GM23338 (cell line): Measurements from ENCODE around the gene DLGAP3. TPM values are rescaled to one million over a fixed set of nuclear protein-coding genes. Genes with fewer than 3 reads are reported as not detected.

Experiments
- ATAC-seq: fragments of 200-7000 bp; cut with Tn5 transposase; 3 replicates; pipeline ENCODE4 v1.9.1; 2020
- DNase-seq: peaks from one replicate; pipeline ENCODE4 v3.0.0-alpha.2; 2015; ENCODE audit warnings: low spot score
- H2AFZ ChIP-seq: fragments of 200-600 bp; sonication (generic); 2 replicates; pipeline ENCODE4 v1.8.0; 2016; ENCODE audit warnings: antibody characterized with exemption, mild to moderate bottlenecking, moderate library complexity
- H3F3A ChIP-seq: fragments of 200-600 bp; sonication (generic); replicated peaks from 2 replicates; pipeline ENCODE4 v1.8.0; 2017; ENCODE audit warnings: antibody characterized with exemption, mixed run types, low read depth
- H3K27ac ChIP-seq: fragments of 200-600 bp; sonication (generic); 2 replicates; pipeline ENCODE4 v1.6.1; 2016; ENCODE audit warnings: low read depth
- H3K27me3 ChIP-seq: fragments of 200-600 bp; sonication (generic); 2 replicates; pipeline ENCODE4 v1.8.0; 2016; ENCODE audit warnings: mild to moderate bottlenecking, mixed run types, moderate library complexity; ENCODE audit not compliant: insufficient read depth
- H3K36me3 ChIP-seq: fragments of 200-600 bp; sonication (generic); 2 replicates; pipeline ENCODE4 v1.8.0; 2016; ENCODE audit warnings: mild to moderate bottlenecking; ENCODE audit not compliant: insufficient read depth
- H3K4me1 ChIP-seq: fragments of 200-600 bp; sonication (generic); 2 replicates; pipeline ENCODE4 v1.8.0; 2016; ENCODE audit warnings: mild to moderate bottlenecking, moderate library complexity; ENCODE audit not compliant: insufficient read depth
- H3K4me2 ChIP-seq: fragments of 200-600 bp; sonication (generic); 2 replicates; pipeline ENCODE4 v1.7.1; 2017; ENCODE audit warnings: mixed run types
- H3K4me3 ChIP-seq: fragments of 200-600 bp; sonication (generic); 2 replicates; pipeline ENCODE4 v1.6.1; 2016; ENCODE audit warnings: mixed run types
- H3K79me2 ChIP-seq: fragments of 200-600 bp; sonication (generic); replicated peaks from 2 replicates; pipeline ENCODE4 v1.8.0; 2017; ENCODE audit warnings: mild to moderate bottlenecking; ENCODE audit not compliant: insufficient read depth
- H3K9me2 ChIP-seq: fragments of 200-600 bp; sonication (generic); 2 replicates; pipeline ENCODE4 v1.8.0; 2017; ENCODE audit not compliant: insufficient read depth
- H4K20me1 ChIP-seq: fragments of 200-600 bp; sonication (generic); replicated peaks from 2 replicates; pipeline ENCODE4 v1.8.0; 2017; ENCODE audit warnings: mild to moderate bottlenecking; ENCODE audit not compliant: insufficient read depth
- H3K27ac Mint-ChIP-seq: 2 replicates; pipeline ENCODE4 v1.8.0; 2020; ENCODE audit warnings: inconsistent platforms, mild to moderate bottlenecking, moderate library complexity, mixed read lengths
- H3K27me3 Mint-ChIP-seq: 3 replicates; pipeline ENCODE4 v1.8.0; 2022; ENCODE audit warnings: low read depth, mild to moderate bottlenecking, moderate library complexity, mixed read lengths, inconsistent platforms; ENCODE audit not compliant: insufficient read depth, poor library complexity
- H3K36me3 Mint-ChIP-seq: 3 replicates; pipeline ENCODE4 v1.8.0; 2021; ENCODE audit warnings: low read depth, mild to moderate bottlenecking, inconsistent platforms, moderate library complexity, mixed read lengths
- H3K4me1 Mint-ChIP-seq: 3 replicates; pipeline ENCODE4 v1.8.0; 2020; ENCODE audit warnings: mild to moderate bottlenecking, inconsistent platforms, mixed read lengths
- H3K4me3 Mint-ChIP-seq: 3 replicates; pipeline ENCODE4 v1.8.0; 2021; ENCODE audit warnings: moderate library complexity, mild to moderate bottlenecking, inconsistent platforms, mixed read lengths
- H3K9me3 Mint-ChIP-seq: 3 replicates; pipeline ENCODE4 v1.8.0; 2020; ENCODE audit warnings: moderate library complexity, mild to moderate bottlenecking, inconsistent platforms, mixed read lengths
- CTCF ChIP-seq, 2 experiments: fragments of 200-600 bp in 1 of 2; sonication (generic) in 1 of 2; conservative IDR thresholded peaks; 2 replicates each; pipeline versions ENCODE4 v1.5.1 to v1.6.1; 2016 to 2017; ENCODE audit warnings: antibody characterized with exemption in 2 of 2, low read depth in 2 of 2, mild to moderate bottlenecking in 2 of 2, moderate library complexity in 1 of 2
- ETS1 ChIP-seq: IDR thresholded peaks from 2 replicates; pipeline ENCODE4 v1.6.1; 2016; ENCODE audit warnings: antibody characterized with exemption
- EZH2phosphoT487 ChIP-seq: fragments of 200-600 bp; sonication (generic); IDR thresholded peaks from one replicate; pipeline ENCODE4 v1.8.1; 2018; ENCODE audit warnings: antibody characterized with exemption; ENCODE audit not compliant: unreplicated experiment
- JUNB ChIP-seq: IDR thresholded peaks from one replicate; pipeline ENCODE4 v1.6.1; 2016; ENCODE audit warnings: antibody characterized with exemption; ENCODE audit not compliant: unreplicated experiment
- NANOG ChIP-seq: IDR thresholded peaks from 2 replicates; pipeline ENCODE4 v1.6.1; 2016; ENCODE audit warnings: antibody characterized with exemption, borderline replicate concordance
- POLR2AphosphoS5 ChIP-seq: IDR thresholded peaks from 2 replicates; pipeline ENCODE4 v1.6.1; 2016; ENCODE audit warnings: antibody characterized with exemption, low read depth
- STAT1 ChIP-seq: IDR thresholded peaks from one replicate; pipeline ENCODE4 v1.6.1; 2016; ENCODE audit warnings: antibody characterized with exemption; ENCODE audit not compliant: unreplicated experiment
- ZNF331 ChIP-seq: fragments of 250-450 bp; sonication (Bioruptor Pico); IDR thresholded peaks from 2 replicates; pipeline ENCODE4 v1.5.0; 2020; ENCODE audit warnings: low read depth, mild to moderate bottlenecking, moderate library complexity
- polyA plus RNA-seq: library from polyadenylated mRNA; unstranded; fragments of >200 nt; fragmentation: Nextera tagmentation; extraction: Ambion mirVana; gene quantifications from 2 replicates; pipeline ENCODE4 v1.2.1, GENCODE V29; 2016
- total RNA-seq: library from RNA; depleted of rRNA; stranded (reverse); fragments of >200 nt; shearing (Covaris generic); gene quantifications from 2 replicates; pipeline ENCODE4 v1.2.3, GENCODE V29; 2014

Gene DLGAP3
- total and polyA plus RNA-seq, 2 experiments from 2014 or later: 7.1 to 13.7 TPM

- H3K4me1 ChIP-seq: peaks cover 5% of the 10 kb centered on the region
- no peaks in the 10 kb centered on the region for H3K9me2 ChIP-seq
- Mint-ChIP-seq H3K27me3 (peaks cover 16% of the 10 kb centered on the region), H3K36me3 (no peaks in the 10 kb centered on the region), H3K27ac (no peak overlapping the region), H3K4me1 (peaks cover 23% of the 10 kb centered on the region), H3K4me3 (no peak overlapping the region), H3K9me3 (no peaks in the 10 kb centered on the region)
- TF ChIP-seq STAT1 (no peak), ZNF331 (CRISPR knock-in tag) (no peak), ETS1 (no peak), EZH2phosphoT487 (no peak), NANOG (no peak), JUNB (no peak)
- H3K79me2 ChIP-seq: no peaks in the 10 kb centered on the region
- H2AFZ ChIP-seq: no peak overlapping the region
- no peaks in the 10 kb centered on the region for H3K36me3 ChIP-seq
- DNase-seq (no peak), ATAC-seq (no peak)
- H3K4me3 ChIP-seq: peak overlapping the region; percentile 37; the same call in 1 of the 2 replicates
- no peak overlapping the region for H3K27ac ChIP-seq
- H3F3A ChIP-seq: 0 out of 2 replicates have a peak, but pooled peaks cover 2% of the 10 kb centered on the region
- H3K4me2 ChIP-seq: peak overlapping the region; percentile 70; the same call in 1 of the 2 replicates
- H4K20me1 ChIP-seq: no peaks in the 10 kb centered on the region
- H3K27me3 ChIP-seq: peaks cover 13% of the 10 kb centered on the region
These were observed 46.3 kb upstream of the DLGAP3 start for GRCh38 chr1:34975771-34976170.

GRCh38 chr1:34975338-34975737 is 45.9 kb upstream of the DLGAP3 start:
- H3K4me1 ChIP-seq: peaks cover 8% of the 10 kb centered on the region
- ATAC-seq (no peak), DNase-seq (no peak)
- H3K9me3 Mint-ChIP-seq: no peaks in the 10 kb centered on the region
- H3K9me2 ChIP-seq: no peaks in the 10 kb centered on the region
- H3K4me3 ChIP-seq: no peak overlapping the region
- no peak overlapping the region for H3K27ac Mint-ChIP-seq
- H3K79me2 ChIP-seq: no peaks in the 10 kb centered on the region
- H3K27me3 ChIP-seq: peaks cover 13% of the 10 kb centered on the region
- H3K4me1 Mint-ChIP-seq: peaks cover 23% of the 10 kb centered on the region
- no peak overlapping the region for H3K27ac ChIP-seq
- H2AFZ ChIP-seq: no peak overlapping the region
- H4K20me1 ChIP-seq: no peaks in the 10 kb centered on the region
- H3F3A ChIP-seq: 0 out of 2 replicates have a peak, but pooled peaks cover 2% of the 10 kb centered on the region
- H3K36me3 Mint-ChIP-seq: no peaks in the 10 kb centered on the region
- peaks cover 16% of the 10 kb centered on the region for H3K27me3 Mint-ChIP-seq
- H3K36me3 ChIP-seq: no peaks in the 10 kb centered on the region
- H3K4me3 Mint-ChIP-seq: no peak overlapping the region
- 0 out of 2 replicates have a peak overlapping the region, but pooled peaks have one; percentile 13 for H3K4me2 ChIP-seq
- no peak for TF ChIP-seq POLR2AphosphoS5

- no peak for ATAC-seq
- H3K4me3 ChIP-seq: no peak overlapping the region
- H3K36me3 ChIP-seq: no peaks in the 10 kb centered on the region
- Mint-ChIP-seq H3K27me3 (peaks cover 16% of the 10 kb centered on the region), H3K4me1 (peaks cover 23% of the 10 kb centered on the region), H3K4me3 (no peak overlapping the region), H3K9me3 (peaks cover 5% of the 10 kb centered on the region; the same call in 2 of the 3 replicates), H3K36me3 (no peaks in the 10 kb centered on the region), H3K27ac (no peak overlapping the region)
- no peak for DNase-seq
- H4K20me1 ChIP-seq: no peaks in the 10 kb centered on the region
- H3F3A ChIP-seq: 0 out of 2 replicates have a peak, but pooled peaks cover 2% of the 10 kb centered on the region
- H3K79me2 ChIP-seq: no peaks in the 10 kb centered on the region
- no peaks in the 10 kb centered on the region for H3K9me2 ChIP-seq
- no peak overlapping the region for H2AFZ ChIP-seq
- TF ChIP-seq JUNB: no peak
- TF ChIP-seq CTCF (conservative IDR thresholded peaks at IDR 0.05; ENCODE audit: low read depth in 2 of 2): peak in 1 of 2 experiments; percentile 35; a peak in 2 of 4 replicates
- TF ChIP-seq ETS1: no peak
- H3K4me2 ChIP-seq: no peak overlapping the region
- no peak overlapping the region for H3K27ac ChIP-seq
- H3K4me1 ChIP-seq: peaks cover 13% of the 10 kb centered on the region
- H3K27me3 ChIP-seq: peaks cover 13% of the 10 kb centered on the region
These were observed 45.2 kb upstream of the DLGAP3 start for GRCh38 chr1:34974626-34975025.
